H1 (cell line): ENCODE results near the gene EBLN2. TPM values are rescaled to one million over a fixed set of nuclear protein-coding genes. Genes with fewer than 3 reads are reported as not detected.

Experiments
- CTCF ChIA-PET: fragments of 300-600 bp; sonication (Branson Sonifier 250); formaldehyde crosslinking; loops from one replicate; lab custom pipeline; 2021; ENCODE audit not compliant: partially characterized antibody; lab: Charles Lee
- POLR2A ChIA-PET: fragments of 300-600 bp; sonication (Branson Sonifier 250); formaldehyde crosslinking; loops from one replicate; lab custom pipeline; 2021; ENCODE audit warnings: inconsistent platforms; ENCODE audit not compliant: partially characterized antibody; lab: Charles Lee
- DNase-seq, 2 experiments: peaks; one replicate each; pipeline versions ENCODE4 v3.0.0 to v3.0.0-alpha.2; 2010 to 2022; ENCODE audit warnings: low spot score in 2 of 2, low read depth in 1 of 2, mixed read lengths in 1 of 2
- FAIRE-seq: peaks from 2 replicates; lab custom pipeline; 2011; peaks lifted over from hg19 to GRCh38; lab: Jason Lieb, UNC
- H2AFZ ChIP-seq: 2 replicates; pipeline ENCODE4 v1.8.1; 2012; ENCODE audit warnings: low read length, inconsistent platforms
- H2AK5ac ChIP-seq: 2 replicates; pipeline ENCODE4 v1.6.1; 2013; ENCODE audit warnings: low read depth, low read length
- H2BK120ac ChIP-seq: replicated peaks from 2 replicates; pipeline ENCODE3; 2013; ENCODE audit warnings: low read depth, low read length, inconsistent platforms
- H2BK12ac ChIP-seq: 2 replicates; pipeline ENCODE4 v1.6.1; 2013; ENCODE audit warnings: low read depth, low read length
- H2BK15ac ChIP-seq: 2 replicates; pipeline ENCODE4 v1.6.1; 2013; ENCODE audit warnings: low read length
- H2BK20ac ChIP-seq: 2 replicates; pipeline ENCODE4 v1.6.1; 2013; ENCODE audit warnings: low read length
- H2BK5ac ChIP-seq: 2 replicates; pipeline ENCODE4 v1.6.1; 2013; ENCODE audit warnings: low read depth, low read length
- H3K14ac ChIP-seq: 2 replicates; pipeline ENCODE4 v1.6.1; 2013; ENCODE audit warnings: inconsistent platforms; ENCODE audit not compliant: insufficient read length
- H3K18ac ChIP-seq: 2 replicates; pipeline ENCODE4 v1.6.1; 2013; ENCODE audit warnings: low read length; ENCODE audit errors: extremely low read depth
- H3K23ac ChIP-seq: 2 replicates; pipeline ENCODE4 v1.6.1; 2013; ENCODE audit warnings: inconsistent platforms; ENCODE audit not compliant: insufficient read length
- H3K23me2 ChIP-seq: 2 replicates; pipeline ENCODE4 v1.6.1; 2013; ENCODE audit warnings: low read depth, low read length
- H3K27ac ChIP-seq: 2 replicates; pipeline ENCODE4 v1.6.1; 2011; ENCODE audit warnings: low read depth, low read length, inconsistent platforms
- H3K27me3 ChIP-seq, 4 experiments: replicated peaks in 1 of 4; 1 replicate in 1 of 4; 2 replicates in 3 of 4; pipeline versions ENCODE4 v1.6.1 to v1.8.1; 2011 to 2013; ENCODE audit warnings: low read length in 3 of 4, mild to moderate bottlenecking in 3 of 4, inconsistent platforms in 2 of 4, mixed read lengths in 2 of 4, moderate library complexity in 1 of 4; ENCODE audit not compliant: control insufficient read depth in 3 of 4, insufficient read depth in 3 of 4; ENCODE audit errors: extremely low read depth in 1 of 4
- H3K36me3 ChIP-seq, 4 experiments: 2 replicates each; pipeline versions ENCODE4 v1.6.1 to v1.8.1; 2011 to 2013; ENCODE audit warnings: mild to moderate bottlenecking in 4 of 4, low read length in 3 of 4, moderate library complexity in 2 of 4, control low read depth in 1 of 4, inconsistent platforms in 1 of 4; ENCODE audit not compliant: insufficient read depth in 4 of 4, control insufficient read depth in 2 of 4
- H3K4ac ChIP-seq: replicated peaks from 2 replicates; pipeline ENCODE3; 2013; ENCODE audit warnings: low read length, low read depth, mixed read lengths, inconsistent platforms; ENCODE audit not compliant: insufficient read length
- H3K4me1 ChIP-seq, 4 experiments: replicated peaks in 1 of 4; 1 replicate in 1 of 4; 2 replicates in 3 of 4; pipeline versions ENCODE4 v1.6.1 to v1.8.1; 2011 to 2013; ENCODE audit warnings: low read length in 3 of 4, inconsistent platforms in 2 of 4, mixed read lengths in 1 of 4; ENCODE audit not compliant: insufficient read depth in 4 of 4, control insufficient read depth in 3 of 4
- H3K4me2 ChIP-seq, 2 experiments: 2 replicates each; pipeline versions ENCODE4 v1.6.1 to v1.8.1; 2011 to 2013; ENCODE audit warnings: low read depth in 2 of 2, low read length in 2 of 2, control low read depth in 1 of 2, inconsistent platforms in 1 of 2, mild to moderate bottlenecking in 1 of 2; ENCODE audit not compliant: insufficient read depth in 1 of 2
- H3K4me3 ChIP-seq, 4 experiments: fragments of 200-600, 300-600 bp in 1 of 4; sonication (generic), shearing (Covaris generic), sonication (Bioruptor Twin) in 1 of 4; 2 replicates each; pipeline versions ENCODE4 v1.5.1 to v1.8.1; 2011 to 2016; ENCODE audit warnings: low read length in 4 of 4, low read depth in 3 of 4, control low read depth in 2 of 4, inconsistent platforms in 2 of 4, mild to moderate bottlenecking in 2 of 4, mixed read lengths in 1 of 4, moderate library complexity in 1 of 4; ENCODE audit not compliant: insufficient read depth in 2 of 4; ENCODE audit errors: extremely low read depth in 1 of 4
- H3K56ac ChIP-seq: replicated peaks from 2 replicates; pipeline ENCODE3; 2013; ENCODE audit warnings: low read depth, mild to moderate bottlenecking, mixed read lengths, low read length, inconsistent platforms; ENCODE audit not compliant: insufficient read length
- H3K79me1 ChIP-seq: 2 replicates; pipeline ENCODE4 v1.6.1; 2013; ENCODE audit warnings: low read depth, low read length, control low read depth
- H3K79me2 ChIP-seq, 2 experiments: 2 replicates each; pipeline versions ENCODE4 v1.6.1 to v1.8.1; 2012 to 2013; ENCODE audit warnings: low read length in 2 of 2, mild to moderate bottlenecking in 2 of 2, inconsistent platforms in 1 of 2; ENCODE audit not compliant: insufficient read depth in 2 of 2, control insufficient read depth in 1 of 2
- H3K9ac ChIP-seq, 4 experiments: replicated peaks in 1 of 4; 1 replicate in 1 of 4; 2 replicates in 3 of 4; pipeline versions ENCODE4 v1.6.1 to v1.8.1; 2011 to 2013; ENCODE audit warnings: low read depth in 3 of 4, low read length in 3 of 4, control low read depth in 2 of 4, mild to moderate bottlenecking in 2 of 4, moderate library complexity in 2 of 4, inconsistent platforms in 1 of 4; ENCODE audit errors: extremely low read depth in 1 of 4
- H3K9me3 ChIP-seq, 2 experiments: 2 replicates each; pipeline versions ENCODE4 v1.6.1 to v1.8.1; 2012 to 2013; ENCODE audit warnings: mild to moderate bottlenecking in 2 of 2, moderate library complexity in 2 of 2, control low read depth in 1 of 2, inconsistent platforms in 1 of 2, low read depth in 1 of 2, low read length in 1 of 2, mixed read lengths in 1 of 2; ENCODE audit not compliant: insufficient read depth in 2 of 2
- H4K20me1 ChIP-seq, 2 experiments: replicated peaks in 1 of 2; 2 replicates each; pipeline versions ENCODE3 to v1.8.1; 2011 to 2013; ENCODE audit warnings: inconsistent platforms in 2 of 2, low read length in 2 of 2, mild to moderate bottlenecking in 1 of 2; ENCODE audit not compliant: insufficient read depth in 2 of 2, control insufficient read depth in 1 of 2
- H4K5ac ChIP-seq: 2 replicates; pipeline ENCODE4 v1.6.1; 2013; ENCODE audit warnings: low read length, low read depth, mixed read lengths, inconsistent platforms; ENCODE audit not compliant: insufficient read length
- H4K8ac ChIP-seq: 2 replicates; pipeline ENCODE4 v1.8.0; 2013; ENCODE audit warnings: mild to moderate bottlenecking, moderate library complexity, low read length, inconsistent platforms; ENCODE audit not compliant: insufficient read depth; ENCODE audit errors: extremely low read depth
- H4K91ac ChIP-seq: replicated peaks from 2 replicates; pipeline ENCODE3; 2013; ENCODE audit warnings: low read length, mixed read lengths, inconsistent platforms; ENCODE audit not compliant: insufficient read length
- ATF2 ChIP-seq: IDR thresholded peaks from 2 replicates; pipeline ENCODE4 v1.6.1; 2012; ENCODE audit warnings: low read length, inconsistent platforms
- BRCA1 ChIP-seq: IDR thresholded peaks from 2 replicates; pipeline ENCODE4 v1.6.1; 2012; ENCODE audit warnings: low read depth, low read length, improper control_type of control experiment
- CREB1 ChIP-seq: IDR thresholded peaks from 2 replicates; pipeline ENCODE4 v1.6.1; 2012; ENCODE audit warnings: inconsistent platforms
- FOSL1 ChIP-seq: IDR thresholded peaks from 2 replicates; pipeline ENCODE4 v1.6.1; 2011; ENCODE audit warnings: mild to moderate bottlenecking, low read depth, low read length, moderate library complexity; ENCODE audit not compliant: insufficient read depth
- GTF2F1 ChIP-seq: IDR thresholded peaks from 2 replicates; pipeline ENCODE4 v1.6.1; 2012; ENCODE audit warnings: low read depth, low read length, improper control_type of control experiment, borderline replicate concordance
- JUND ChIP-seq: IDR thresholded peaks from 2 replicates; pipeline ENCODE4 v1.6.1; 2011; ENCODE audit warnings: mild to moderate bottlenecking, improper control_type of control experiment, low read length
- POLR2AphosphoS5 ChIP-seq: IDR thresholded peaks from 2 replicates; pipeline ENCODE4 v1.6.1; 2011; ENCODE audit warnings: low read depth, low read length
- RBBP5 ChIP-seq: IDR thresholded peaks from 2 replicates; pipeline ENCODE4 v1.7.1; 2012; ENCODE audit warnings: low read depth, mild to moderate bottlenecking, inconsistent platforms, low read length, moderate library complexity, borderline replicate concordance
- SIX5 ChIP-seq: IDR thresholded peaks from 2 replicates; pipeline ENCODE4 v1.6.1; 2011; ENCODE audit warnings: mild to moderate bottlenecking, low read depth, low read length
- TEAD4 ChIP-seq: IDR thresholded peaks from 2 replicates; pipeline ENCODE4 v1.6.1; 2012; ENCODE audit warnings: low read depth, low read length, inconsistent platforms, mixed read lengths
- ZNF274 ChIP-seq: IDR thresholded peaks from 2 replicates; pipeline ENCODE4 v1.7.0; 2012; ENCODE audit warnings: low read length, borderline replicate concordance; ENCODE audit errors: extremely low read depth
- WGBS, 2 experiments: shearing (Covaris generic) in 1 of 2; methylation state at CpG; one replicate each; pipeline versions ENCODE4 v1.1.6 to v1.1.7; 2013 to 2015; ENCODE audit warnings: low lambda C conversion rate in 2 of 2, mixed read lengths in 2 of 2, inconsistent platforms in 1 of 2, low coverage in 1 of 2, missing lambda C conversion rate in 1 of 2; ENCODE audit not compliant: insufficient replicate concordance in 2 of 2, insufficient coverage in 1 of 2, insufficient read length in 1 of 2; ENCODE audit errors: extremely low coverage in 1 of 2, missing lambda C conversion rate in 1 of 2; 5-methylcytosine and 5-hydroxymethylcytosine counted together
- polyA plus RNA-seq, 7 experiments: library from polyadenylated mRNA; depleted of rRNA in 3 of 7; stranded (reverse) in 5 of 7; unstranded in 2 of 7; fragments of >200 nt in 5 of 7; fragments of 200-250 nt in 2 of 7; gene quantifications; 1 replicate in 5 of 7; 2 replicates in 1 of 7; 4 replicates in 1 of 7; pipeline versions ENCODE4 v1.2.1 to v1.2.3, GENCODE V29; 2011 to 2013; ENCODE audit warnings: missing spikeins in 2 of 7, mixed read lengths in 2 of 7
- total RNA-seq: library from RNA; stranded (reverse); fragmentation: NEBNext Ultra II Directional; extraction: Animal tissue kit (Norgen Biotek cat#: 25700); gene quantifications from 2 replicates; pipeline ENCODE4 v1.2.1, GENCODE V29; 2021

The EBLN2 gene
- total and polyA plus RNA-seq, 2 of the 8 experiments (the other 6 are each of a cell fraction or from before 2014, with no cell fraction given): 1.9 to 3.8 TPM

DNA sequence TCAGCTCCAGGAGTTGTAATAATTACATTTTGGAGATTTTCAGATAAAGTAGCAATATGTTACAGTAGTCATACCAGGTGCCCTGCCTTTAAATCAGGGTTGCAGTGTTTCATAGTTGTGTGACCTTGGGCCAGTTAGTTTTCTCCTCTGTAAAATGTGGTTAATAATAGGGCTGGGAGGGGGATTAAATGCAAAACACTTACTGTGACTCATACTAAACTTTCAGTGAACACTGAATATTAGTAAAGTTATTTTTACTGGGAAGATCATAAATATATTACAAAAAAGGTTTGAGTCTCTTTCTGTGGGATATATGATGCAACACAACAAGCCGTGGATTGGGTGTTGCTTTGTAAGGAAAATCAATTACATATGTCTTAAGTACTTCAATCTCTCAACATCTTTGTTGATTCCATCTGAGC, 1.1 kb upstream of the EBLN2 start:
- Histone ChIP-seq H2BK5ac (no peak overlapping the region), H2BK12ac (no peak overlapping the region), H3K27ac (no peak overlapping the region), H3K18ac (no peak overlapping the region), H4K20me1 (peaks cover 2 to 5% of the 10 kb centered on the region in 2 experiments), H2BK120ac (no peak overlapping the region), H3K23me2 (no peaks in the 10 kb centered on the region), H2AFZ (no peak overlapping the region), H3K56ac (no peak overlapping the region), H3K79me1 (0 out of 2 replicates have a peak, but pooled peaks cover 2% of the 10 kb centered on the region), H3K23ac (no peak overlapping the region), H2AK5ac (no peak overlapping the region), H4K5ac (no peak overlapping the region), H3K4me2 (no peak overlapping the region), H4K8ac (no peak overlapping the region), H3K27me3 (no peaks in the 10 kb centered on the region), H3K4me1 (no peaks in the 10 kb centered on the region), H3K9me3 (no peaks in the 10 kb centered on the region), H3K36me3 (peaks cover 16 to 42% (median 21%) of the 10 kb centered on the region in 4 experiments), H3K4ac (no peak overlapping the region), H3K79me2 (peaks cover 0 to 14% of the 10 kb centered on the region in 2 experiments; a peak in 3 of 4 replicates), H3K14ac (no peak overlapping the region), H2BK20ac (no peak overlapping the region), H3K4me3 (no peak overlapping the region), H3K9ac (no peak overlapping the region), H4K91ac (no peak overlapping the region), H2BK15ac (no peak overlapping the region)
- 96% methylated on average over 1 of the region's 1 CpG; no CpG with 5 or more reads in 1 of the 2 experiments for WGBS, 2 experiments
- CTCF ChIA-PET: interaction anchor here (6.2 kb wide), 1 partner anchor 120 kb away, joined by 41 read pairs; no protein-coding TSS in a partner anchor
- DNase-seq (no peak), FAIRE-seq (no peak)
- POLR2A ChIA-PET: interaction anchor here (1.0 kb wide), 1 partner anchor 63 kb away, joined by 4 read pairs; the partner anchor contains the start of gene PPP4R2
- TF ChIP-seq CREB1 (no peak), JUND (no peak), GTF2F1 (no peak), POLR2AphosphoS5 (no peak), ZNF274 (no peak), RBBP5 (no peak), SIX5 (no peak), ATF2 (no peak), FOSL1 (no peak), TEAD4 (no peak), BRCA1 (no peak)
